Nephron (organoid): ENCODE measurements around the gene RAB40A.

Source experiments
- H3K27ac Mint-ChIP-seq, 3 experiments: 2 replicates each; pipeline ENCODE4 v1.8.0; 2020; ENCODE audit warnings: mixed read lengths in 3 of 3, mild to moderate bottlenecking in 2 of 3, moderate library complexity in 1 of 3
- H3K27me3 Mint-ChIP-seq: 2 replicates; pipeline ENCODE4 v1.8.0; 2021; ENCODE audit warnings: low read depth, mild to moderate bottlenecking, moderate library complexity, mixed read lengths
- H3K36me3 Mint-ChIP-seq: 2 replicates; pipeline ENCODE4 v1.8.0; 2020; ENCODE audit warnings: low read depth, mixed read lengths
- H3K4me1 Mint-ChIP-seq: 2 replicates; pipeline ENCODE4 v1.8.0; 2020; ENCODE audit warnings: mixed read lengths
- H3K4me3 Mint-ChIP-seq, 3 experiments: 2 replicates each; pipeline ENCODE4 v1.8.0; 2020; ENCODE audit warnings: mild to moderate bottlenecking in 3 of 3, mixed read lengths in 3 of 3, moderate library complexity in 2 of 3
- H3K9me3 Mint-ChIP-seq: 2 replicates; pipeline ENCODE4 v1.8.0; 2020; ENCODE audit warnings: mixed read lengths
- TF ChIP-seq, protein P1 (sequence below), 3 experiments: fragments of 200-600 bp; sonication (generic); IDR thresholded peaks; one replicate each; pipeline ENCODE4 v1.5.0; 2021; ENCODE audit warnings: antibody characterized with exemption in 3 of 3; ENCODE audit not compliant: unreplicated experiment in 3 of 3

The RAB40A gene

GRCh38 chrX:103535206-103535605 lies 15.9 kb upstream of the RAB40A start:
- TF ChIP-seq, protein P1, sequence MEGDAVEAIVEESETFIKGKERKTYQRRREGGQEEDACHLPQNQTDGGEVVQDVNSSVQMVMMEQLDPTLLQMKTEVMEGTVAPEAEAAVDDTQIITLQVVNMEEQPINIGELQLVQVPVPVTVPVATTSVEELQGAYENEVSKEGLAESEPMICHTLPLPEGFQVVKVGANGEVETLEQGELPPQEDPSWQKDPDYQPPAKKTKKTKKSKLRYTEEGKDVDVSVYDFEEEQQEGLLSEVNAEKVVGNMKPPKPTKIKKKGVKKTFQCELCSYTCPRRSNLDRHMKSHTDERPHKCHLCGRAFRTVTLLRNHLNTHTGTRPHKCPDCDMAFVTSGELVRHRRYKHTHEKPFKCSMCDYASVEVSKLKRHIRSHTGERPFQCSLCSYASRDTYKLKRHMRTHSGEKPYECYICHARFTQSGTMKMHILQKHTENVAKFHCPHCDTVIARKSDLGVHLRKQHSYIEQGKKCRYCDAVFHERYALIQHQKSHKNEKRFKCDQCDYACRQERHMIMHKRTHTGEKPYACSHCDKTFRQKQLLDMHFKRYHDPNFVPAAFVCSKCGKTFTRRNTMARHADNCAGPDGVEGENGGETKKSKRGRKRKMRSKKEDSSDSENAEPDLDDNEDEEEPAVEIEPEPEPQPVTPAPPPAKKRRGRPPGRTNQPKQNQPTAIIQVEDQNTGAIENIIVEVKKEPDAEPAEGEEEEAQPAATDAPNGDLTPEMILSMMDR (IDR thresholded peaks at IDR 0.05; ENCODE audit: unreplicated experiment in 3 of 3) = no peak
- Mint-ChIP-seq H3K4me1 (peaks cover 5% of the 10 kb centered on the region), H3K9me3 (no peaks in the 10 kb centered on the region), H3K36me3 (no peaks in the 10 kb centered on the region), H3K27ac (no peak overlapping the region), H3K27me3 (no peaks in the 10 kb centered on the region), H3K4me3 (no peak overlapping the region)

DNA sequence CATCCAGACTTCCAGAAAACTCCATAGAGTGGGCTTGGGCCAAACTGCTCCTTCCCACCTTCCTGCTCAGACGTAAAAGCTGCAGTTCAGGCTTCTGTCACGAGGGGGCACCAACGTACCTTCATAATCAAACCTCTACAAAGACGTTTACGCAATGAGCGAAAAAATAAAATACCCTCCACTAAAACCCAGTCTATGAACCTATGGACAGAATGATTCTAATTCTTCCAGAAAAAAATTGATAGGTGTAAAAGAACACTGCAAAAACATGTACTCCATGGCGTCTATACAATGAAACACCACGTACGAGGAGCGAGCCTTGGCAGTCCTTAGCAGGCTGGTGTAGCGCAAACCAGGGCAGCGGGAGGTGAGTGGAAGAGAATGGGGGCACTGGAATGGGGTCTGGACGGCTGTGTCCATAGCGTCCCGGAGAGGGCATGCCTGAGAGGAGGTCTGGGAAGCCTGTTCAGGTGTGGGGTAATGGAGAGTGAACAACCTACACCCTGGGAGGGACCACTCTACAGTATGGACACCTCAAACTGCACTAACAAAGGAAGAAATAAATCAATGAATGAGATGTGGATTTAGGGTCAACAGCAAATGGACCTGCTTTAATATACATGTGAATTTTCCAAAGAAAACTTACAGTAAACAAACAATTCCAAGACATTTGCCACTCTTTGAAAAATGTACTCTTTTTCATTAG lies 14.4 kb upstream of the RAB40A start:
- Mint-ChIP-seq H3K9me3 (no peaks in the 10 kb centered on the region), H3K27me3 (no peaks in the 10 kb centered on the region), H3K36me3 (no peaks in the 10 kb centered on the region), H3K27ac (peak overlapping the region; percentile 30 to 46 (median 30)), H3K4me3 (peak overlapping the region; percentile 87 to 89 (median 88)), H3K4me1 (peaks cover 5% of the 10 kb centered on the region)
- TF ChIP-seq, protein P1 (IDR thresholded peaks at IDR 0.05; ENCODE audit: unreplicated experiment in 3 of 3) = peak; percentile 71 to 80 (median 72)

DNA sequence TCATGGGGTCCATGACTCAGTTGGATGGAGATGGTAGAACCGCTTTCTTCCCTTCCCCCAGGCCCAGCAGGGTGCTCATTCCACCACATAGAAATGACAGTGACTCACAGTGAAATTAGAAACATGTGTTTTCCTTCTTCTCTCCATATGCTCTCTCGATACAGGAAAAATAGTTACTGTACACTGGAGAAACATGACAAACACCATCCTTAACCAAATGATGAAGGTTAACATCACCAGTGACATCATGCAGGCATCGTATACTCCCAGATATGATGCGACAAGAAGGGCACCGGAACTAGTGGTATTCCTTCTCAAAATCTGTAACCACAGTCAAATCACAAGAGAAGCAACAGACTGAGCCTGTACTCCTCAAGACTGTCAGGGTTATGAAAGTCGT lies 11.7 kb upstream of the RAB40A start:
- no peaks in the 10 kb centered on the region for H3K36me3 Mint-ChIP-seq
- TF ChIP-seq, protein P1 (IDR thresholded peaks at IDR 0.05; ENCODE audit: unreplicated experiment in 3 of 3) = no peak
- H3K27me3 Mint-ChIP-seq = no peaks in the 10 kb centered on the region
- H3K27ac Mint-ChIP-seq = no peak overlapping the region
- H3K4me1 Mint-ChIP-seq = peaks cover 5% of the 10 kb centered on the region
- H3K9me3 Mint-ChIP-seq = no peaks in the 10 kb centered on the region
- H3K4me3 Mint-ChIP-seq = no peak overlapping the region

DNA sequence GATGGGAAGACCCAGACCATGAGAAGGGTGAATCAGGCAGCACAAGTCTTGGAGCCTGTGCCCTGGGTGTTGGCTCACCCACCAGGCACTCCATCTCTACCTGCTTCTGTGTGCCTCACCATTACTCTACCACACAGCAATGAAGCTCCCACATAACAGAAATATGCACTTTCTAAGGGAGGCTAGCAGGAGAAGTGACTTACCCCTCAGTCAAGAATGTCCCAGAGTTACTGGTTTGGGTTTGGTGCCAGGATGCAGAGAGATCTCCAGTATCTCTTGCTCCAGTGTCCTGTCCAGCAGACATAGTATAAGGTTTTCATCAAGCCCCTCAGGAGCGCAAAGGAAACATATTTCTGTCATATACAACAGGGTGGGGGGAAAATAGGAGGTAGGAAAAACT lies 11.3 kb upstream of the RAB40A start:
- TF ChIP-seq, protein P1 (IDR thresholded peaks at IDR 0.05; ENCODE audit: unreplicated experiment in 3 of 3) = no peak

DNA sequence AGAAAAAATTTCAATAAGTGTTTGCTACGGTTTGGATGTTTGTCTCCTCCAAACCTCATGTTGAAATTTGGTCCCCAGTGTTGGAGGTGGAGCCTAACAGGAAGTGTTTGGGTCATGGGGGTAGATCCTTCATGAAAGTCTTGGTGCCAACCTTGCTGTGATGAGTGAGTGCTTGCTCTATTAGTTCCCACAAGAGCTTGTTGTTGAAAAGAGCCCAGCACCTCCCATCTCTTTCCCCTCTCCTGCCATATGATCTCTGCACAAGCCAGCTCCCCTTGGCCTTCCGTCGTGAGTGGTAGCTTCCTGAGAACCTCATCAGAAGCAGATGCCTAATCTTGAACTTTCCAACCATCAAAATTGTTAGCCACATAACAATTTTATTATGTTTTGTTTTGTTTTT lies 10.3 kb upstream of the RAB40A start:
- Mint-ChIP-seq H3K27ac (no peak overlapping the region), H3K9me3 (no peaks in the 10 kb centered on the region)

More for the DNA sequence above, 11.3 kb upstream of the RAB40A start:
- Mint-ChIP-seq H3K9me3 (no peaks in the 10 kb centered on the region), H3K4me3 (no peak overlapping the region), H3K27ac (no peak overlapping the region), H3K36me3 (no peaks in the 10 kb centered on the region), H3K4me1 (peaks cover 5% of the 10 kb centered on the region), H3K27me3 (no peaks in the 10 kb centered on the region)

More for the DNA sequence above, 10.3 kb upstream of the RAB40A start:
- Mint-ChIP-seq H3K4me1 (peaks cover 5% of the 10 kb centered on the region), H3K36me3 (no peaks in the 10 kb centered on the region), H3K4me3 (no peak overlapping the region), H3K27me3 (no peaks in the 10 kb centered on the region)
- TF ChIP-seq, protein P1 (IDR thresholded peaks at IDR 0.05; ENCODE audit: unreplicated experiment in 3 of 3) = no peak
